Measurements from ENCODE around the gene MGAT3.

DNA sequence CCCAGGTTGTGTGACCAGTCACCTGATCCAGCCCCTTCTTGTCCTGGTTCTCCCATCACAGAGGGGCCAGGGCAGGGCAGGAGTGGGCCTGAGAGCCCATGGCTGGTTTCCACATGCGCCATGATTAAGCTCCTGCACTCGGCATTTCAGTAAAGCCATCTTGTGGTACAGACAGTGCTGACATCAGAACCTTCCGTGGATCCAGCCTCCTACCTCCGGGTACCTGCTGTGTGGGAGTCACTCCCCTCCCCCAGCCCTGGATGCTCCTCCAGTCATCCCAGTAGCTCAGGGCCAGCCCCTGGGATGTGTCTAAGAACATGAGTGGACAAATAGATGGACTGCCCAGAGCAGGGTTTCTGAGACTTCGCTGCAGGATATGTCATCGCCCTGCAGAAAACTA lies 22.1 kb upstream of the MGAT3 start:
- TF ChIP-seq, protein P1, sequence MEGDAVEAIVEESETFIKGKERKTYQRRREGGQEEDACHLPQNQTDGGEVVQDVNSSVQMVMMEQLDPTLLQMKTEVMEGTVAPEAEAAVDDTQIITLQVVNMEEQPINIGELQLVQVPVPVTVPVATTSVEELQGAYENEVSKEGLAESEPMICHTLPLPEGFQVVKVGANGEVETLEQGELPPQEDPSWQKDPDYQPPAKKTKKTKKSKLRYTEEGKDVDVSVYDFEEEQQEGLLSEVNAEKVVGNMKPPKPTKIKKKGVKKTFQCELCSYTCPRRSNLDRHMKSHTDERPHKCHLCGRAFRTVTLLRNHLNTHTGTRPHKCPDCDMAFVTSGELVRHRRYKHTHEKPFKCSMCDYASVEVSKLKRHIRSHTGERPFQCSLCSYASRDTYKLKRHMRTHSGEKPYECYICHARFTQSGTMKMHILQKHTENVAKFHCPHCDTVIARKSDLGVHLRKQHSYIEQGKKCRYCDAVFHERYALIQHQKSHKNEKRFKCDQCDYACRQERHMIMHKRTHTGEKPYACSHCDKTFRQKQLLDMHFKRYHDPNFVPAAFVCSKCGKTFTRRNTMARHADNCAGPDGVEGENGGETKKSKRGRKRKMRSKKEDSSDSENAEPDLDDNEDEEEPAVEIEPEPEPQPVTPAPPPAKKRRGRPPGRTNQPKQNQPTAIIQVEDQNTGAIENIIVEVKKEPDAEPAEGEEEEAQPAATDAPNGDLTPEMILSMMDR (IDR thresholded peaks at IDR 0.05 in 4 of 5, conservative IDR thresholded peaks at IDR 0.05 in 1 of 5), result no peak
- no peak for TF ChIP-seq POLR2A (IDR thresholded peaks at IDR 0.05)

Measured in gastrocnemius medialis (tissue), 4 donors.